ENCODE data around the gene KIAA0753.
"Not testable (repeated sequence)": the region's sequence is repeated elsewhere in the genome, so short reads cannot be mapped to it uniquely, and the experiment has no call there.

Gene KIAA0753

DNA sequence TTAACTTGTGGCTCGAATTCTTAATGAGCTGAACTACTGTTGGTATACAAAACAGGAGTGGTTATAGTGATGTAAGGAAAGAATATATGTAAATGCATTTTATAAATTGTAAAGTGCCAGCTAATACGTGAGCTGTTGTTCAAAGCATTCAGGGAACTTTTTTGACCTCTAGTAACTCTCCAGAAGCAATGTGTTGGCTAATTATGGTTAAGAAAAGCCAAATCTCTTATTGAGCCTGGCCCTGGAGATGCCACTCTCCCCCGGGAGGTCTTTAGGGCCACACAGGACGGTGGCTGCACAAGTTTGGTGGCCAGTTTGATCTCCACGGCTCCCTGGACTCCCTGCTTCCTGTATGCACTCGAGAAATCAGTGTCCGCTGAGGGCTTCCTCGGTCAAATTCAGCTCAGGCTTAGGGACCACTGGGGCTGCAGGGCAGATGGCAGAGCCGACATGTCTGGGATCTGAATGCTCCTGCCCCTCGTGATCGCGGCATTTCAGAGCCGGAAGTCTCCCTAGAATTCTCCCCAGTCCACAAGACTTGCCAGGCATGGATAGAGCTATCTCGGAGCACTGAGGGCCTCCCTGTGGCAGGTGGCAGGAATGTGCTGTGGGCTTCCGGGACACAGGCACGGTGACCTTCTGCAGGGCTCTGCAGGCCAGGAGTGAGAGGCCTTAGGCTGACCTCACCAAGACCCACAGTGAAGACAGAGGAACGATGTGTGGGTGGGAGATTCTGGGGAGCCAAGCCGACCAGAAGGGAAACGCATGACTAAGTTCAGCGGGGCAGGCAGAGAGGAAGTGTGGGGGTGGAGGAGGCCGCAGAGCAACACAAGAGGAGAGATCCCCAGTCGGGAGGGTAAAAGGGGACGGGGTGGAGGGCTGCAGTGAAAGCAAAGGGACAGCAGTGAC is 65.6 kb downstream of the KIAA0753 start:
- Histone ChIP-seq H3K4me1 (ENCODE audit: control insufficient read depth in 1 of 2, insufficient read depth in 2 of 2, low read length in 2 of 2) (peaks cover 3 to 23% of the 10 kb centered on the region in 2 donors), H3K4me3 (ENCODE audit: low read depth in 1 of 2, low read length in 2 of 2) (no peak overlapping the region), H3K27me3 (ENCODE audit: low read depth, low read length) (no peaks in the 10 kb centered on the region), H3K9me3 (ENCODE audit: control insufficient read depth in 1 of 2, low read length in 2 of 2) (no peaks in the 10 kb centered on the region), H3K27ac (ENCODE audit: low read length) (no peak overlapping the region), H3K36me3 (ENCODE audit: control insufficient read depth in 1 of 2, insufficient read depth in 2 of 2, low read length in 2 of 2) (peaks cover 16 to 22% of the 10 kb centered on the region in 2 donors)

DNA sequence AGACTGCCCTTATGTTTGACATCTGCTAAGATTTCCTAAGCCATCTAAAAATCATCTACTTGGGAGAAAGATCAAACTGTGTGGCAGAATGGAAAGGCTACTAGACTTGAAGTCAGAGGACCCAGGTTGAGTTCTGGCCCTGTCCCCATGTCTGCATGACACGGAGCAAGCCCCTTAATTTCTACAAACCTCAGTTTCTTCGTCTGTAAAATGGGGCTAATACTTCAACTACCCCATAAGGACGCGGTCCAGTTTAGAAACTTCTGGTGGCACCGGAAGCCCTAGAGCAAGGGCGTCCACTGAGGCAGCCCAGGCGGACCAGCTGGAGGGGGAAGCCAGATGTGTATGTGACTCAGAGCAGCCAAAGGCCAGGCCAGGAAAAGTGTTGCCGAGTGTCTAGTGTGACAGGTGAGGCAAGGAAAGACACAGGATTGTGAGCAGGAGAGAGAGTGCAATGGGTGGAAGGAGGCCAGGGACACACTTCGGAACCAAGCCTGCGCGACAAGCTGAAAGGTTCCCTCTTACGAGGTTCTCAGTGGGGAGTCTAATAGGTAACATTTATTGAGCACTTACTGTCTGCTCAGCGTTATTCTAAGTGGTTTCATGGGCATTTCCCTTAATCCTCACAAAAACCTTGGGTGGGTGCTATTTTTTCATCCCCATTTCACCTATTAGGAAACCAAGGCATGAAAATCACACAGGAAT is 66.4 kb downstream of the KIAA0753 start:
- Histone ChIP-seq H3K36me3 (ENCODE audit: control insufficient read depth in 1 of 2, insufficient read depth in 2 of 2, low read length in 2 of 2) (peaks cover 16% of the 10 kb centered on the region in 2 donors), H3K4me3 (ENCODE audit: low read depth in 1 of 2, low read length in 2 of 2) (no peak overlapping the region), H3K4me1 (ENCODE audit: control insufficient read depth in 1 of 2, insufficient read depth in 2 of 2, low read length in 2 of 2) (peaks cover 3 to 23% of the 10 kb centered on the region in 2 donors), H3K27me3 (ENCODE audit: low read depth, low read length) (no peaks in the 10 kb centered on the region), H3K9me3 (ENCODE audit: control insufficient read depth in 1 of 2, low read length in 2 of 2) (no peaks in the 10 kb centered on the region), H3K27ac (ENCODE audit: low read length) (no peak overlapping the region)

DNA sequence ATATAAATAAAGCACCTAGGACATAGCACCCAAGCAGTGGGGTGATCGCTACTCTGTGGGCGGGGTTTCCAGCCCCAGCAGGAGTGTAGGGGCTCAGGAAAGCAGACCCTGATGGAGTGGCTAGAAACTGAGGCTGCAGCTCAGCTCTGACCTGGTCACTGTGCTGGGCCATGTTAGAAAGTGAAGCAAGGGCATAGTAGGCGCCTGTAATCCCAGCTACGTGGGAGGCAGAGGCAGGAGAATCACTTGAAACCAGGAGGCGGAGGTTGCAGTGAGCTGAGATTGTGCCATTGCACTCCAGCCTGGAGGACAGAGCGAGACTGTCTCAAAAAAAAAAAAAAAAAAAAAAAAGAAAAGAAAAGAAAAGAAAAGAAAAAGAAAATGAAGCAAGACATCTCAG is 67.0 kb downstream of the KIAA0753 start:
- not testable (repeated sequence) for H3K27me3 ChIP-seq (ENCODE audit: low read depth, low read length); H3K9me3 ChIP-seq (ENCODE audit: control insufficient read depth in 1 of 2, low read length in 2 of 2); H3K4me3 ChIP-seq (ENCODE audit: low read depth in 1 of 2, low read length in 2 of 2); H3K27ac ChIP-seq (ENCODE audit: low read length)
- Histone ChIP-seq H3K36me3 (ENCODE audit: control insufficient read depth in 1 of 2, insufficient read depth in 2 of 2, low read length in 2 of 2) (peaks cover 9 to 11% of the 10 kb centered on the region in 2 donors), H3K4me1 (ENCODE audit: control insufficient read depth in 1 of 2, insufficient read depth in 2 of 2, low read length in 2 of 2) (peaks cover 3 to 23% of the 10 kb centered on the region in 2 donors)

DNA sequence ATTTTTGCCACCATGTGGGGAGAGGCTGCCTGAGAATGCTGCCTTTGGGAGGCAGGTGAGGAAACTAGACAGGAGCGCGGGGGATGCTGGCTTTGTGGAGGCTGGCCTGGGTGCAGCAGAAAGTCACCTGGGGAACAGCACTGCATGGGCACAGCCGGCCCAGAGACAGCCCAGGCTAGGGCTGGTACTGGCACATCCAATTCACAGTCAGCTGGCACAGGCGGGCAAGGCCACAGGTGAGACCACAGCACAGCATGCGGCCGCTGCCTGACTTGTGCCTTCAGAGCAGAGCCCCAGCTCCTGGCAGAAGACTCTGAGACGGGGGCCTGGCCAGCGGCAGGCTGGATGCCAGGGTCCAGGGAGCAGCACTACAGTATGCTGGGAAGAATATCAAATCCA is 67.5 kb downstream of the KIAA0753 start:
- Histone ChIP-seq H3K27ac (ENCODE audit: low read length) (no peak overlapping the region), H3K4me1 (ENCODE audit: control insufficient read depth in 1 of 2, insufficient read depth in 2 of 2, low read length in 2 of 2) (peaks cover 3 to 26% of the 10 kb centered on the region in 2 donors), H3K4me3 (ENCODE audit: low read depth in 1 of 2, low read length in 2 of 2) (no peak overlapping the region), H3K9me3 (ENCODE audit: control insufficient read depth in 1 of 2, low read length in 2 of 2) (no peaks in the 10 kb centered on the region), H3K27me3 (ENCODE audit: low read depth, low read length) (no peaks in the 10 kb centered on the region), H3K36me3 (ENCODE audit: control insufficient read depth in 1 of 2, insufficient read depth in 2 of 2, low read length in 2 of 2) (peaks cover 5 to 9% of the 10 kb centered on the region in 2 donors)

DNA sequence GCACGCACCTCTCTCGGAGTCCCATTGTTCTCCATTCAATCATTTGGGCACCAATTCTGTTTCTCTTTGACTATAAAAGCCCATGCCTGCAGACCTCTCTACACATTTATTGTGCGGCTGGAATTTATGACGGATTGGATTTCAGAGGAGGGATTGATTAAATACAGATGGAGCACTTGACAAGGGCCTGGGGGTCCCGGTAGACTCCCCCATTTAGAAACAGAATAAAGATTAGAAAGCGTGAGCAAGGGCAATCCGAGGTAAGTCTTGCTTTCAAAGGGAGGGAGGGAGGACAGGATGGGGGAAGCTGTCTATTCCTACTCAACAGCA is 69.1 kb downstream of the KIAA0753 start:
- H3K27me3 ChIP-seq (ENCODE audit: low read depth, low read length): no peaks in the 10 kb centered on the region
- peaks cover 3 to 33% of the 10 kb centered on the region in 2 donors for H3K4me1 ChIP-seq (ENCODE audit: control insufficient read depth in 1 of 2, insufficient read depth in 2 of 2, low read length in 2 of 2)
- H3K9me3 ChIP-seq (ENCODE audit: control insufficient read depth in 1 of 2, low read length in 2 of 2): no peaks in the 10 kb centered on the region
- H3K36me3 ChIP-seq (ENCODE audit: control insufficient read depth in 1 of 2, insufficient read depth in 2 of 2, low read length in 2 of 2): no peaks in the 10 kb centered on the region
- no peak overlapping the region for H3K27ac ChIP-seq (ENCODE audit: low read length)
- no peak overlapping the region for H3K4me3 ChIP-seq (ENCODE audit: low read depth in 1 of 2, low read length in 2 of 2)

DNA sequence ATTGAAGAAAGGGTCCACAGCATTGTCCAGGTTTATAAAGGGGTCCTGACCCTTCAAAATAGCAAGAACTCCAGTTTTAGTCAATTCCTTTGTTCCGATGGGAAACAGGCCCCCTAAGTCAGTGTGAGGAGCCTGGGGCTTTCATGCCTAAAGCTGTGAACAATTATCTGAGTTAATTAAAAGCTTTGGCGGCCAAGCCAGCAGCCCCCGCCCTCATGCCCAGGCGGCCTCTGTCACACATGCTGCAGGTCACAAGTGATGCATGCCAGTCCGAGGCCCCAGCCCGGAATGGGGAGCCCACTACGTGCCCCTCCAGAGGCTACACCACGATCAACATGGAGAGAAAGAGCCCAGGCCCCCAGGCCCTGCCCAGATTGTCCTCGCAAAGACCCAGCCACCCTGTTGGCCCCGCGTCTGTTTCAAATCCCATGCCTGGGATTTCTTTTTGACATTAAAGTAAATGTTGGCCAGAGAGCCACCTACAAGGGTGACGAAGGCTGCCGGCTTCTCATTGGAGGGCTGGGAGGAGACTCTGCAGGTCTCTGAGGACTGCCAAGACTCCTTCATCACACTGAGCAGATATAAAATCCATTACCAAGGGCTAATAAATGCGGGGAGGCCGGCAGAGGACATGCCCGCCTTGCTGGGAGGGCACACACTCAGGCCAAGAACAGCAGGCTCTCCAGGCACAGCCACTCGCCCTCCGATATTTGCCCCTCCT is 69.6 kb downstream of the KIAA0753 start:
- Histone ChIP-seq H3K36me3 (ENCODE audit: control insufficient read depth in 1 of 2, insufficient read depth in 2 of 2, low read length in 2 of 2) (no peaks in the 10 kb centered on the region), H3K27me3 (ENCODE audit: low read depth, low read length) (no peaks in the 10 kb centered on the region), H3K9me3 (ENCODE audit: control insufficient read depth in 1 of 2, low read length in 2 of 2) (no peaks in the 10 kb centered on the region), H3K27ac (ENCODE audit: low read length) (no peak overlapping the region), H3K4me1 (ENCODE audit: control insufficient read depth in 1 of 2, insufficient read depth in 2 of 2, low read length in 2 of 2) (peaks cover 3 to 31% of the 10 kb centered on the region in 2 donors), H3K4me3 (ENCODE audit: low read depth in 1 of 2, low read length in 2 of 2) (no peak overlapping the region)

DNA sequence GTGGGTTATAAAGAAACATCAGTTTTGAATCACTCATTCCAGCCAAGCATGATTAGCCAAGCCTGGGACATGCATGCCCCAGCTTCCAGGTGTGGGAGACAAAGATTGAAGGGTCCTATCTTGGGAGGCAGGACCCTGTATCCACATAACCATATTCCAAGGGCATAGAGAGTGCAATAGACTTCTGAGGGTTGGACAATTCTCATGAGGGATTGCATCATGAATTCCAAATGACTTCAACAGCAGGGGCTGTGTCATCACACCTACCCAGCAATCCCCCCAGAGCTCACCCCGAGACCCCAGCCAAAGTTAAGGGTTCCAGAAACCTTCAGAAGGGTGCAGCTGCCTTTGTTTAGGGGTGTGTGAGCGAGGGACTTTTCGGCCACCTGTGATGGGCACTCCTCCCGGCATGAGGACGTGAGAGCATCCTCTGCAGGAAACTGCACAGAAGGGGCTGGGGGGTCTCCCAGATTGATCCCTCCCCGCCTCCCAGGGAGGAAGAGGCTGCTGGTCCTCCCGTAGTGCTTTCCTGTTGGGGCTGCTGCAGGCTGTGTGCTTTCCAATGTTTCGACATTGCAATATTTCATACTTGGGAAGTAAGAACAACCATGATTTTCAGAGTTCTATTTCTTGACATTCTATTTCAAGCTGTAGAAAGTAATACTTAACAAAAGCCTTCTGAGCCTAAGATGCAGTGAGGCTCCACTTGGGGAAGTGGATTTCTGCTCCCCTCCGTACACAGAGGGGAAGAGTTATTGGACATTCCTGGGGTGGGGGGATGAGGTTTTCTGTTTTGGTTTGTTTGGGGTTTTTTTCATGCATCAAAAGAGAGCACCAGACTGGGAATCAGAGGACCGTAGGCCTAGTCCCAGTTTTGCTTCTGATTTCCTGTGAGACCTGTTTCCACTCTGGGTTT is 70.9 kb downstream of the KIAA0753 start:
- H3K4me3 ChIP-seq (ENCODE audit: low read depth in 1 of 2, low read length in 2 of 2): no peak overlapping the region
- H3K4me1 ChIP-seq (ENCODE audit: control insufficient read depth in 1 of 2, insufficient read depth in 2 of 2, low read length in 2 of 2): peaks cover under 1 to 22% of the 10 kb centered on the region in 2 donors
- H3K27ac ChIP-seq (ENCODE audit: low read length): no peak overlapping the region
- H3K36me3 ChIP-seq (ENCODE audit: control insufficient read depth in 1 of 2, insufficient read depth in 2 of 2, low read length in 2 of 2): no peaks in the 10 kb centered on the region
- no peaks in the 10 kb centered on the region for H3K27me3 ChIP-seq (ENCODE audit: low read depth, low read length)
- no peaks in the 10 kb centered on the region for H3K9me3 ChIP-seq (ENCODE audit: control insufficient read depth in 1 of 2, low read length in 2 of 2)

DNA sequence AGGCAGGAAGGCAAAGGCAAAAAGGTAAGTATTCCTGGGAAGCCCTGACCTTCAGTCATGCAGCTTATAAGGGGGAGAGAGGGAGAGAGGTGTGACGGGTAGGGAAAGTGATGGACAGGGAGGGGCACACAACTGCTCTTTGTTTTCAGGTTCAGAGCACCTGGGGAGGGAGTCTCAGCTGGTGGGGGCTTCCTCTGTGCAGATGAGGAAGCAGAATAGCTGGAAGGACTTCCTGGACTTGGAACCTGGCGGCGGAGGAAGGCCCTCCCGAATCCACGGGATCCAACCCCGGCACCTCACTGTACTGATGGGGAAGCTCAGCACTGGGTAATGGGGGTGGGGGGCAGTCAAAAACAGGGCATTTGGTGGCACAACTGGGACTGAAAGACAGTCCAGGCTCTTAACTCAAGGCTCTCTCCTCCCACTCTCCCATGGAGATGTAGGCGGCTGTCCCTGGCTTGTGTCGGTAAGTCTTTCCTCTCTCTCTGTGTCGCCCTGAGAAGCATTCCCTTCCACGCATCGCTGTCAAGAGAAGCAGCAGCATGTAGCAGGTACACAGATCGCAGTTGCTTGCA is 72.2 kb downstream of the KIAA0753 start:
- Histone ChIP-seq H3K9me3 (ENCODE audit: control insufficient read depth in 1 of 2, low read length in 2 of 2) (no peaks in the 10 kb centered on the region), H3K27ac (ENCODE audit: low read length) (no peak overlapping the region), H3K27me3 (ENCODE audit: low read depth, low read length) (no peaks in the 10 kb centered on the region), H3K4me3 (ENCODE audit: low read depth in 1 of 2, low read length in 2 of 2) (no peak overlapping the region), H3K36me3 (ENCODE audit: control insufficient read depth in 1 of 2, insufficient read depth in 2 of 2, low read length in 2 of 2) (no peaks in the 10 kb centered on the region), H3K4me1 (ENCODE audit: control insufficient read depth in 1 of 2, insufficient read depth in 2 of 2, low read length in 2 of 2) (peaks cover 0 to 22% of the 10 kb centered on the region in 2 donors)

DNA sequence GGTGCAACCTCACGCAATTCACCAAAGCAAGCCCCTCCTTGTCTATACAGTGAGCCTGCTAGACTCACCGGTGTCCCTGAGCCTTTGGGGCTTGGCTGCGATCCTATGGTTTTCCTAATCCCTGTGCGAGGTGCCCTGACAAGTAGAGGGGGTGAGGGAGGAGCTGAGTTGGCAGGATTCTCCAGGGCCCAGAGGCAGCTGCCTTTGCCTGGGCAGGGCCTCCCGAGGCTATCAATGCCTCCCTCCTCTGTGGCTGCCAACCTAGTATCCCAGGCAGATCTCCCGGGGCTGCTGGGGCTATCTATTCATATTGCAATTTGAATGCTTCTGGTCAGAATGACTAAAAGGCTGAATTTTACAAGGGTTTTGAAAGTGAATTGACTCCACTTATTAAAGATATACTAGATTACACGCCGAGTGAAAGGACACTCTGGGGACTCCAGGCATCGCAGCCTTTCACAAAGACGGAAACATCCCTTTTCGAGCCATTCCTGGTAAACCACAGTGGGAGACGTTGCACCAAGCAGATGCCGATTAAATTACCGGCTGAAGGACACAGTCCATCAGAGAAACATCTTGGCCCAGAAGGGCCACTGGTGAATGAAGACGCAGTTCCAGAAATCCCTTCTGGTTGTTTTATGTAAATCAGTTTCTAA is 72.9 kb downstream of the KIAA0753 start:
- Histone ChIP-seq H3K4me3 (ENCODE audit: low read depth in 1 of 2, low read length in 2 of 2) (no peak overlapping the region), H3K27ac (ENCODE audit: low read length) (no peak overlapping the region), H3K4me1 (ENCODE audit: control insufficient read depth in 1 of 2, insufficient read depth in 2 of 2, low read length in 2 of 2) (peaks cover 0 to 22% of the 10 kb centered on the region in 2 donors), H3K36me3 (ENCODE audit: control insufficient read depth in 1 of 2, insufficient read depth in 2 of 2, low read length in 2 of 2) (no peaks in the 10 kb centered on the region), H3K9me3 (ENCODE audit: control insufficient read depth in 1 of 2, low read length in 2 of 2) (no peaks in the 10 kb centered on the region), H3K27me3 (ENCODE audit: low read depth, low read length) (no peaks in the 10 kb centered on the region)

DNA sequence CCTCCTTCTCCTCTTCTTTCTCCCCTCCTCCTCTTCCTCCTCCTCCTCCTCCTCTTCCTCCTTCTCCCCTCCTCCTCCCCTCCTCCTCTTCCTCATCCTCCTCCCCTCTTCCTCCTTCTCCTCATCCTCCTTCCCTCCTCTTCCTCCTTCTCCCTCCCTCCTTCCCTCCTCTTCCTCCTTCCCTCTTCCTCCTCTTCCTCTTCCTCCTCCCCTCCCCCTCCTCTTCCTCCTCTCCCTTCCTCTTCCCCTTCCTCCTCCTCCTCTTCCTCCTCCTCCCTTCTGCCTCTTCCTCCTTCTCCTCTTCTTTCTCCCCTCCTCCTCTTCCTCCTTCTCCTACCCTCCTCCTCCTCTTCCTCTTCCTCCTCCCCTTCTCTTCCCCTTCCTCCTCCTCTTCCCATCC is 79.1 kb downstream of the KIAA0753 start:
- Histone ChIP-seq H3K27me3 (ENCODE audit: low read depth, low read length) (no peaks in the 10 kb centered on the region), H3K4me1 (ENCODE audit: control insufficient read depth in 1 of 2, insufficient read depth in 2 of 2, low read length in 2 of 2) (no peaks in the 10 kb centered on the region), H3K36me3 (ENCODE audit: control insufficient read depth in 1 of 2, insufficient read depth in 2 of 2, low read length in 2 of 2) (no peaks in the 10 kb centered on the region), H3K27ac (ENCODE audit: low read length) (no peak overlapping the region), H3K9me3 (ENCODE audit: control insufficient read depth in 1 of 2, low read length in 2 of 2) (no peaks in the 10 kb centered on the region), H3K4me3 (ENCODE audit: low read depth in 1 of 2, low read length in 2 of 2) (no peak overlapping the region)

All from muscle layer of duodenum (tissue), 2 donors.